Thyroid gland (tissue), 4 donors: ENCODE measurements around the gene NUDT13.

Experiments
- CTCF ChIP-seq, 6 experiments: fragments of 200-600 bp in 3 of 6; fragments of 450-650 bp in 3 of 6; sonication (generic) in 3 of 6; IDR thresholded peaks; one replicate each; pipeline ENCODE4 v1.5.1; 2016 to 2019; ENCODE audit warnings: antibody characterized with exemption in 6 of 6, mild to moderate bottlenecking in 2 of 6, inconsistent platforms in 1 of 6, moderate library complexity in 1 of 6
- POLR2A ChIP-seq, 2 donors: fragments of 450-650 bp; IDR thresholded peaks; one replicate each; pipeline ENCODE4 v1.6.1; 2017; ENCODE audit warnings: antibody characterized with exemption in 2 of 2, mild to moderate bottlenecking in 2 of 2, moderate library complexity in 1 of 2

GRCh38 chr10:73172867-73173266 is 62.6 kb downstream of the NUDT13 start:
- TF ChIP-seq POLR2A (IDR thresholded peaks at IDR 0.05) = no peak
- no peak for TF ChIP-seq CTCF (IDR thresholded peaks at IDR 0.05)
